Heart left ventricle (tissue), 13 donors: Measurements from ENCODE around the gene ARSG.

Experiments
- CTCF ChIP-seq, 12 donors: fragments of 200-600 bp; sonication (generic) in 4 of 12; IDR thresholded peaks; one replicate each; pipeline versions ENCODE4 v1.5.0 to v1.8.0; 2018 to 2022; ENCODE audit warnings: antibody characterized with exemption in 12 of 12, mild to moderate bottlenecking in 5 of 12
- POLR2A ChIP-seq, 2 donors: fragments of 450-650 bp; IDR thresholded peaks; one replicate each; pipeline ENCODE4 v1.6.1; 2017; ENCODE audit warnings: antibody characterized with exemption in 2 of 2, mild to moderate bottlenecking in 2 of 2, moderate library complexity in 2 of 2
- donor health status: ischemic (EF 13 %, LVEDD 7.1; RV severe dilation, severe dysfunction).
- donor health status: DM: no; HTN: yes; CAD: no.
- donor health status: DM: no; HTN: no; CAD: no.
- donor health status: ischemic (EF 25% LVEDD 6.9; RV normal size, moderate dysfunction).
- donor health status: ischemic (EF 25% LVEDD 5.7; RV mildly dilated, moderate dysfunction).
- donor health status: ischemic (EF 35%, LVEDD 5.7; RV mildly dilated, moderate dysfunction).
- donor health status: nonischemic (EF 11% LVEDD 7.7; RV severe dilation, severe dysfunction).
- donor health status: DM: yes; HTN: yes; CAD: no.
- donor health status: PGD.
- donor health status: ischemic (EF 29% LVEDD 5.4; RV normal size, mild dysfunction).
- donor health status: nonischemic (EF 23%, LVEDD 6.1; RV moderate dilation, normal function).

DNA sequence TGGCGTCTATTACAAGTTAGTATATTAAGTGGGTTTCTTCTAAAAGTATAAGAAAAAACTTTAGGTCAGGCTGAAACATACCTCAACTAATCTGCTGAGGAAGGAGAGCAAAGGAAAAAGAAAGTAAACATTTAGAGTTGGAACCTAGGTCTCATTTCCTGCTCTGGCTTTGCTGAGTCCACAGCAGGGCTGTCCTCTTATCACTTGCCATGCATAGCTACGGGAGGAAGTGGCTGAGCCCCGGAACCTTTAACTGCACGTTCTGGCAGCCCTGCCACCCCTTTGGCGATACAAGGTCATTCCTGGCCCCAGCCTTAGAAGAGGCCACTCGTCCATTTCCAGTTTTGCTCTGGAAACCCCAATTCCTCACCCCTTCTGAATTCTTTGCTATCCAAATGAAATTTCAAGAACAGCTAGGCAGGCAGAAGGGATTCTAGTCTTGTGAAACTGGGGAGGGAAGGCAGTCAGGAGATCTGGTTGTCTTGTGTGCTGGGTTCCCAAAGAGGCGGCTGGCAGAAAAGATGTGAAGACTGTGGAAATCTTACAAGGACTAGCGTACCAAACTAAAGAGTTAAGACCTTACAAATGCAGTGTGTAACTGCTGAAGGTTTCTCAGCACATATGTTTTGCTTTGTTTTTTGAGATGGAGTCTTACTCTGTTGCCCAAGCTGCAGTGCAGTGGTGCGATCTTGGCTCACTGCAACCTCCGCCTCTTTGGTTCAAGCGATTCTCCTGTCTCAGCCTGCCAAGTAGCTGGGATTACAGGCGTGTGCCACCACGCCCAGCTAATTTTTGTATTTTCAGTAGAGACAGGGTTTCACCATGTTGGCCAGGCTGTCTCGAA lies 146.9 kb downstream of the ARSG start:
- no peak for TF ChIP-seq CTCF (IDR thresholded peaks at IDR 0.05)
- no peak for TF ChIP-seq POLR2A (IDR thresholded peaks at IDR 0.05)
